Fibroblast of villous mesenchyme (primary cell): Measurements from ENCODE around the gene GALNT5. TPM values are rescaled to one million over a fixed set of nuclear protein-coding genes. Genes with fewer than 3 reads are reported as not detected.
A peak's percentile ranks its signal among the peaks of the same experiment; 100 is the strongest.

Experiments
- DNase-seq: peaks from one replicate; pipeline ENCODE4 v3.0.0-alpha.2; 2010; ENCODE audit warnings: low read depth
- H3K4me3 ChIP-seq: 2 replicates; pipeline ENCODE4 v1.5.1; 2011; ENCODE audit warnings: low read depth, mild to moderate bottlenecking, low read length
- total RNA-seq: library from RNA; depleted of rRNA; stranded (reverse); fragments of >200 nt; gene quantifications from 2 replicates; pipeline ENCODE4 v1.2.3, GENCODE V29; 2012
- TF ChIP-seq, protein P1 (sequence below): IDR thresholded peaks from 2 replicates; pipeline ENCODE4 v1.5.1; 2012; ENCODE audit warnings: low read depth, mild to moderate bottlenecking, low read length; ENCODE audit not compliant: insufficient read depth

Gene GALNT5
- total RNA-seq, 1 donor = 17.3 TPM

- no peak overlapping the region for H3K4me3 ChIP-seq
- DNase-seq = peak; percentile 45
- TF ChIP-seq, protein P1, sequence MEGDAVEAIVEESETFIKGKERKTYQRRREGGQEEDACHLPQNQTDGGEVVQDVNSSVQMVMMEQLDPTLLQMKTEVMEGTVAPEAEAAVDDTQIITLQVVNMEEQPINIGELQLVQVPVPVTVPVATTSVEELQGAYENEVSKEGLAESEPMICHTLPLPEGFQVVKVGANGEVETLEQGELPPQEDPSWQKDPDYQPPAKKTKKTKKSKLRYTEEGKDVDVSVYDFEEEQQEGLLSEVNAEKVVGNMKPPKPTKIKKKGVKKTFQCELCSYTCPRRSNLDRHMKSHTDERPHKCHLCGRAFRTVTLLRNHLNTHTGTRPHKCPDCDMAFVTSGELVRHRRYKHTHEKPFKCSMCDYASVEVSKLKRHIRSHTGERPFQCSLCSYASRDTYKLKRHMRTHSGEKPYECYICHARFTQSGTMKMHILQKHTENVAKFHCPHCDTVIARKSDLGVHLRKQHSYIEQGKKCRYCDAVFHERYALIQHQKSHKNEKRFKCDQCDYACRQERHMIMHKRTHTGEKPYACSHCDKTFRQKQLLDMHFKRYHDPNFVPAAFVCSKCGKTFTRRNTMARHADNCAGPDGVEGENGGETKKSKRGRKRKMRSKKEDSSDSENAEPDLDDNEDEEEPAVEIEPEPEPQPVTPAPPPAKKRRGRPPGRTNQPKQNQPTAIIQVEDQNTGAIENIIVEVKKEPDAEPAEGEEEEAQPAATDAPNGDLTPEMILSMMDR = peak; percentile 71
These were observed 45.1 kb downstream of the GALNT5 start for GRCh38 chr2:157302492-157303099.

DNA sequence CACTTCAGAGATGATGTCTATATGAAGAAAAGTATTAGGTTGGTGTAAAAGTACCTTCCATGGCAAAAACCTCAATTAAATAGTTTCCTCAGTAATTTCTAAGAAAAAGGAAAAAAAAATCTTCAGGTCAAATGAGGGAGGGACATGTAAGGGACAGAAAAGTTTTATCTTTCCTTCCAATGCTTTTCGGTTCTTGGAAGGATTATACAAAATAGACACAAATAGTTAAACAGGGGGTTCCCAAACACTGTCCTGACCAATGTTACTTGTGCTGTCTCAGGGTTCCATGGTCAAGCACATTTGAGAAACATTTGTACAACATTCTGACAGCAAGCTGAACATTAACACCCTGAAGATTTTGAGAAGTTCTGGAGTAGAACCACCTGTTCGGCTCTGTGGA is 46.1 kb downstream of the GALNT5 start:
- TF ChIP-seq, protein P1 = no peak
- DNase-seq = no peak
- H3K4me3 ChIP-seq = no peak overlapping the region

DNA sequence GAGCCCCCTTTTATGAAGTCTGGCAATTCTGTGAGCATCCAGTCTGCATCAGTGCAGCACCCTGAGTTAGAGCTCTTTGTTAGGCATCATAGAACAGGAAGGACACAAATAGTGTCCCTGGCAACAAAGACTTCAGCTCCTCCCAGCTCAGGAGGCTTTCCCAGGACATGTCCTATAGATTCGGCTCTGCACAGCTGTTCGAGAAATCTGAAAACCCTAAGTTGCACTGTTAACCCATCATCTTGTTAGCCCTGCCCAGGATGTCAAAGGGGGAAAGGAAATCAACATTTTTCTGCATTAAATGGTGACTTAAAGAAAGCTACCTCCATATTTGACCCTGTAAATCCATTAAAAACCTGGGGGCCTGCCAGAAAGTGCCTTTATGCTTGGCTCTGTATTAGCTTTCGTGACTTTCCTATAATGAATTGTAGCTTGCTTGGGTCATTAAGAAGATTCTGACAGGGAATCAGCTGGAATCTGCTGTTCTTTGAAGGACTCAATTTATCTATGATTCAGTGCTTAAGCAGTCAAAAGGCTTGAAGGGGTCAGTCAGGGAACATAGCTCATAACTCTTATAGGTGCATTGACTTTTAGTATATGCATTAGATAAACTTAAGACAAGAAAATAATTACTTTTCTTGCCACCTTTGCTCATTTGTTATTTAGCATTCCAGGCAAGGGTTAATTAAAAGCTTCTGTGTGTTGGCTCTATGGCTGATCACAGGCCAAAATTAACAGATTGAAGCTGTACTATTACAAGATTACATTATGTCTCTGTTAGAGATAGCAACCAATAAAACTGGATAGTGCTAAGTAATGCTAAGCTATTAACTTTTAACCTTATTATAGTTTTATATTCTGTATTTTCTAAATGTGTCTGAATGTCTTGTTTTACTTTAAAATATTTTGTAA is 47.6 kb downstream of the GALNT5 start:
- DNase-seq = peak; percentile 10
- TF ChIP-seq, protein P1 = no peak
- H3K4me3 ChIP-seq = no peak overlapping the region

- no peak overlapping the region for H3K4me3 ChIP-seq
- no peak for DNase-seq
- TF ChIP-seq, protein P1 = no peak
These were observed 48.2 kb downstream of the GALNT5 start for GRCh38 chr2:157305723-157306110.

DNA sequence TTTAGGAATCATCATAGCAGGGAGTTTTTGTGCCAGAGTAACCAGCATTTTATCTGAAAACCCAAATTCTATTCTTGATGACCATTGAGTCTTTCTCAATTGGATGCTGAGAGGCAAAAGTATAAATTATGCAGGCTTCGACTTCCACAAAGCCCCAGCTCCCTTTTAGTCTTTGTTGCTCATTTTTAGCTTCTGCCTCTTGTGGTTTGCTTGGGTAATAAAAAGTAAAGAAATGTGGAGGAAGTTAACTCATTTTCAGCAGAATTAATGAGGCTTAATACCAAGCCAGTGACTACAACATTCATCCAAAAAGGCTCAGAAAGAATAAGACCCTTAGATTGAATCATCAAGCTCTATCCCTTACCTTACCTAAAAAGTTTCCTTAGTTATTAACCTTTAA is 49.5 kb downstream of the GALNT5 start:
- no peak for DNase-seq
- TF ChIP-seq, protein P1 = peak; percentile 25
- no peak overlapping the region for H3K4me3 ChIP-seq

GRCh38 chr2:157309878-157310277 is 52.4 kb downstream of the GALNT5 start:
- no peak for DNase-seq
- TF ChIP-seq, protein P1 = no peak
- no peak overlapping the region for H3K4me3 ChIP-seq
